Endothelial cell (in vitro differentiated cells): ENCODE results near the gene NFKB2. TPM values are rescaled to one million over a fixed set of nuclear protein-coding genes. Genes with fewer than 3 reads are reported as not detected.

Source experiments
- DNase-seq: peaks from one replicate; pipeline ENCODE4 v3.0.0; 2021; ENCODE audit warnings: low spot score
- H3K27ac Mint-ChIP-seq: one replicate; pipeline ENCODE4 v1.8.0; 2021; ENCODE audit warnings: mixed read lengths, inconsistent platforms; ENCODE audit not compliant: unreplicated experiment
- H3K27me3 Mint-ChIP-seq: one replicate; pipeline ENCODE4 v1.8.0; 2021; ENCODE audit warnings: mild to moderate bottlenecking, moderate library complexity, mixed read lengths, inconsistent platforms; ENCODE audit not compliant: unreplicated experiment
- H3K36me3 Mint-ChIP-seq: one replicate; pipeline ENCODE4 v1.8.0; 2021; ENCODE audit warnings: mild to moderate bottlenecking, low read depth, mixed read lengths, inconsistent platforms; ENCODE audit not compliant: unreplicated experiment
- H3K4me1 Mint-ChIP-seq: one replicate; pipeline ENCODE4 v1.8.0; 2021; ENCODE audit warnings: mild to moderate bottlenecking, mixed read lengths, inconsistent platforms; ENCODE audit not compliant: unreplicated experiment
- H3K4me3 Mint-ChIP-seq: one replicate; pipeline ENCODE4 v1.8.0; 2021; ENCODE audit warnings: mild to moderate bottlenecking, mixed read lengths, inconsistent platforms; ENCODE audit not compliant: unreplicated experiment
- H3K9me3 Mint-ChIP-seq: one replicate; pipeline ENCODE4 v1.8.0; 2021; ENCODE audit warnings: mixed read lengths, inconsistent platforms; ENCODE audit not compliant: unreplicated experiment
- CTCF ChIP-seq: fragments of 200-600 bp; sonication (generic); IDR thresholded peaks from one replicate; pipeline ENCODE4 v1.5.0; 2021; ENCODE audit warnings: antibody characterized with exemption; ENCODE audit not compliant: unreplicated experiment
- total RNA-seq: library from RNA; stranded (reverse); fragmentation: NEBNext Ultra II Directional; extraction: Animal tissue kit (Norgen Biotek cat#: 25700); gene quantifications from one replicate; pipeline ENCODE4 v1.2.1, GENCODE V29; 2021; ENCODE audit not compliant: unreplicated experiment

The NFKB2 gene
- total RNA-seq, 1 donor from 2014 or later: 14.2 TPM

- Mint-ChIP-seq H3K27ac (no peak overlapping the region), H3K27me3 (peaks cover 1% of the 10 kb centered on the region), H3K4me1 (peaks cover 6% of the 10 kb centered on the region), H3K36me3 (peaks cover 62% of the 10 kb centered on the region), H3K9me3 (no peaks in the 10 kb centered on the region), H3K4me3 (no peak overlapping the region)
- DNase-seq: no peak
- no peak for TF ChIP-seq CTCF
Measured at GRCh38 chr10:102358712-102359382, 36.7 kb upstream of the NFKB2 start.

GRCh38 chr10:102367441-102367840, 28.1 kb upstream of the NFKB2 start:
- no peak overlapping the region for H3K4me3 Mint-ChIP-seq
- no peak for DNase-seq
- no peak for TF ChIP-seq CTCF
- no peak overlapping the region for H3K27ac Mint-ChIP-seq
- peaks cover 78% of the 10 kb centered on the region for H3K36me3 Mint-ChIP-seq
- peaks cover 5% of the 10 kb centered on the region for H3K27me3 Mint-ChIP-seq
- no peaks in the 10 kb centered on the region for H3K4me1 Mint-ChIP-seq
- no peaks in the 10 kb centered on the region for H3K9me3 Mint-ChIP-seq

GRCh38 chr10:102368077-102368476, 27.4 kb upstream of the NFKB2 start:
- Mint-ChIP-seq H3K4me3 (peak overlapping the region; percentile 7), H3K4me1 (no peaks in the 10 kb centered on the region), H3K27ac (no peak overlapping the region), H3K36me3 (peaks cover 75% of the 10 kb centered on the region), H3K9me3 (no peaks in the 10 kb centered on the region), H3K27me3 (peaks cover 5% of the 10 kb centered on the region)
- no peak for DNase-seq
- TF ChIP-seq CTCF: no peak

- TF ChIP-seq CTCF: no peak
- Mint-ChIP-seq H3K4me3 (no peak overlapping the region), H3K27me3 (peaks cover 5% of the 10 kb centered on the region), H3K27ac (no peak overlapping the region), H3K9me3 (no peaks in the 10 kb centered on the region), H3K36me3 (peaks cover 62% of the 10 kb centered on the region), H3K4me1 (no peaks in the 10 kb centered on the region)
- DNase-seq: no peak
Measured at GRCh38 chr10:102371295-102371694, 24.2 kb upstream of the NFKB2 start.

GRCh38 chr10:102375250-102375649, 20.3 kb upstream of the NFKB2 start:
- Mint-ChIP-seq H3K4me1 (no peaks in the 10 kb centered on the region), H3K9me3 (no peaks in the 10 kb centered on the region), H3K36me3 (peaks cover 42% of the 10 kb centered on the region), H3K4me3 (no peak overlapping the region), H3K27ac (no peak overlapping the region), H3K27me3 (peaks cover 3% of the 10 kb centered on the region)
- no peak for DNase-seq
- TF ChIP-seq CTCF: no peak
